GM18499 (cell line): ENCODE measurements around the gene RBKS.

Experiments
- ATAC-seq: cut with Tn5 transposase; IDR thresholded peaks from one replicate; pipeline ENCODE4 v1.9.1; 2021; ENCODE audit warnings: moderate number of reproducible peaks; ENCODE audit not compliant: insufficient read depth, unreplicated experiment

Gene RBKS

GRCh38 chr2:27805180-27805579, 85.0 kb downstream of the RBKS start:
- ATAC-seq: no peak

- ATAC-seq: no peak
Measured at GRCh38 chr2:27804146-27804545, 86.0 kb downstream of the RBKS start.

- ATAC-seq: no peak
Measured at GRCh38 chr2:27803046-27803445, 87.1 kb downstream of the RBKS start.

GRCh38 chr2:27802547-27802946, 87.6 kb downstream of the RBKS start:
- no peak for ATAC-seq

- no peak for ATAC-seq
Measured at GRCh38 chr2:27800856-27801255, 89.3 kb downstream of the RBKS start.

- no peak for ATAC-seq
Measured at GRCh38 chr2:27799646-27800010, 90.6 kb downstream of the RBKS start.

- ATAC-seq: no peak
Measured at GRCh38 chr2:27798948-27799645, 91.1 kb downstream of the RBKS start.

- ATAC-seq: no peak
Measured at GRCh38 chr2:27798486-27798885, 91.7 kb downstream of the RBKS start.

- ATAC-seq: no peak
Measured at GRCh38 chr2:27797841-27798240, 92.3 kb downstream of the RBKS start.

GRCh38 chr2:27796791-27797765, 93.1 kb downstream of the RBKS start:
- ATAC-seq: no peak

- ATAC-seq: no peak
Measured at GRCh38 chr2:27795868-27796277, 94.3 kb downstream of the RBKS start.

GRCh38 chr2:27795093-27795834, 94.9 kb downstream of the RBKS start:
- no peak for ATAC-seq

GRCh38 chr2:27792759-27793158, 97.4 kb downstream of the RBKS start:
- ATAC-seq: no peak

GRCh38 chr2:27790796-27791195, 99.4 kb downstream of the RBKS start:
- no peak for ATAC-seq

GRCh38 chr2:27782701-27783100, 107.5 kb downstream of the RBKS start:
- ATAC-seq: no peak

GRCh38 chr2:27781496-27781895, 108.7 kb downstream of the RBKS start:
- no peak for ATAC-seq

- no peak for ATAC-seq
Measured at GRCh38 chr2:27779417-27780055, 110.7 kb downstream of the RBKS start.

- ATAC-seq: no peak
Measured at GRCh38 chr2:27776696-27777095, 113.5 kb downstream of the RBKS start.

- ATAC-seq: no peak
Measured at GRCh38 chr2:27776097-27776496, 114.1 kb downstream of the RBKS start.

- ATAC-seq: no peak
Measured at GRCh38 chr2:27773959-27774358, 116.2 kb downstream of the RBKS start.
